KMS-11 (cell line): ENCODE data around the gene NRBF2.

Experiments used
- H2AFZ ChIP-seq: fragments of 200-600 bp; sonication (generic); 2 replicates; pipeline ENCODE4 v1.6.1; 2016; ENCODE audit warnings: antibody characterized with exemption, mixed run types, low read depth
- H3K27ac ChIP-seq: fragments of 200-600 bp; sonication (generic); 2 replicates; pipeline ENCODE4 v1.6.1; 2016; ENCODE audit warnings: mild to moderate bottlenecking, mixed run types
- H3K27me3 ChIP-seq: fragments of 200-600 bp; sonication (generic); 2 replicates; pipeline ENCODE4 v1.6.1; 2017; ENCODE audit warnings: mild to moderate bottlenecking, low read depth, mixed run types, moderate library complexity; ENCODE audit not compliant: insufficient read depth
- H3K36me3 ChIP-seq: fragments of 200-600 bp; sonication (generic); 2 replicates; pipeline ENCODE4 v1.6.1; 2017; ENCODE audit warnings: mild to moderate bottlenecking, mixed run types; ENCODE audit not compliant: insufficient read depth
- H3K4me1 ChIP-seq: fragments of 200-600 bp; sonication (generic); 2 replicates; pipeline ENCODE4 v1.6.1; 2016; ENCODE audit warnings: mild to moderate bottlenecking, low read depth, mixed run types; ENCODE audit not compliant: poor library complexity, severe bottlenecking
- H3K4me2 ChIP-seq: fragments of 200-600 bp; sonication (generic); 2 replicates; pipeline ENCODE4 v1.7.0; 2016; ENCODE audit warnings: mild to moderate bottlenecking, mixed run types
- H3K4me3 ChIP-seq: fragments of 200-600 bp; sonication (generic); IDR thresholded peaks from 2 replicates; pipeline ENCODE4 v1.6.1; 2017; ENCODE audit warnings: low read depth, low read length, mixed read lengths; ENCODE audit not compliant: insufficient read depth
- H3K79me2 ChIP-seq: fragments of 200-600 bp; sonication (generic); 2 replicates; pipeline ENCODE4 v1.6.1; 2016; ENCODE audit warnings: low read depth, mixed run types; ENCODE audit not compliant: insufficient read depth
- H3K9ac ChIP-seq: fragments of 200-600 bp; sonication (generic); 2 replicates; pipeline ENCODE4 v1.6.1; 2016; ENCODE audit warnings: mild to moderate bottlenecking, mixed run types
- H4K20me1 ChIP-seq: fragments of 200-600 bp; sonication (generic); 2 replicates; pipeline ENCODE4 v1.6.1; 2016; ENCODE audit warnings: mild to moderate bottlenecking, mixed run types; ENCODE audit not compliant: insufficient read depth
- CTCF ChIP-seq: fragments of 200-600 bp; sonication (generic); conservative IDR thresholded peaks from 2 replicates; pipeline ENCODE4 v1.6.1; 2017; ENCODE audit warnings: low read depth, mild to moderate bottlenecking, antibody characterized with exemption, low read length, moderate library complexity, mixed read lengths

Gene NRBF2

GRCh38 chr10:63119041-63119440 is 14.1 kb upstream of the NRBF2 start:
- no peak for TF ChIP-seq CTCF
- no peaks in the 10 kb centered on the region for H3K36me3 ChIP-seq
- H3K79me2 ChIP-seq = no peaks in the 10 kb centered on the region
- no peak overlapping the region for H2AFZ ChIP-seq
- no peaks in the 10 kb centered on the region for H3K27me3 ChIP-seq
- no peaks in the 10 kb centered on the region for H3K4me1 ChIP-seq
- H3K27ac ChIP-seq = no peak overlapping the region
- no peak overlapping the region for H3K4me3 ChIP-seq
- H3K9ac ChIP-seq = no peak overlapping the region
- H3K4me2 ChIP-seq = no peak overlapping the region
- H4K20me1 ChIP-seq = no peaks in the 10 kb centered on the region

- Histone ChIP-seq H3K36me3 (no peaks in the 10 kb centered on the region), H3K27me3 (no peaks in the 10 kb centered on the region), H4K20me1 (no peaks in the 10 kb centered on the region), H3K4me3 (no peak overlapping the region), H2AFZ (no peak overlapping the region), H3K79me2 (no peaks in the 10 kb centered on the region), H3K4me2 (no peak overlapping the region), H3K4me1 (no peaks in the 10 kb centered on the region), H3K9ac (no peak overlapping the region), H3K27ac (no peak overlapping the region)
- TF ChIP-seq CTCF = no peak
Observed at GRCh38 chr10:63120554-63120953, 12.6 kb upstream of the NRBF2 start.

- H4K20me1 ChIP-seq = no peaks in the 10 kb centered on the region
- no peaks in the 10 kb centered on the region for H3K27me3 ChIP-seq
- no peaks in the 10 kb centered on the region for H3K36me3 ChIP-seq
- no peak overlapping the region for H2AFZ ChIP-seq
- no peaks in the 10 kb centered on the region for H3K79me2 ChIP-seq
- no peak overlapping the region for H3K27ac ChIP-seq
- no peak overlapping the region for H3K4me3 ChIP-seq
- TF ChIP-seq CTCF = no peak
- H3K4me2 ChIP-seq = no peak overlapping the region
- no peaks in the 10 kb centered on the region for H3K4me1 ChIP-seq
- no peak overlapping the region for H3K9ac ChIP-seq
Observed at GRCh38 chr10:63123727-63124362, 9.3 kb upstream of the NRBF2 start.

GRCh38 chr10:63125459-63125858 is 7.7 kb upstream of the NRBF2 start:
- Histone ChIP-seq H2AFZ (no peak overlapping the region), H3K27ac (no peak overlapping the region), H3K27me3 (no peaks in the 10 kb centered on the region)

More at GRCh38 chr10:63125459-63125858, 7.7 kb upstream of the NRBF2 start:
- Histone ChIP-seq H3K79me2 (no peaks in the 10 kb centered on the region), H3K4me3 (no peak overlapping the region), H3K4me1 (no peaks in the 10 kb centered on the region), H3K4me2 (no peak overlapping the region), H3K36me3 (no peaks in the 10 kb centered on the region), H3K9ac (no peak overlapping the region), H4K20me1 (no peaks in the 10 kb centered on the region)
- no peak for TF ChIP-seq CTCF
